ENCODE data around the gene GATA2.

Gene GATA2

GRCh38 chr3:128492671-128493569 lies at the start of gene GATA2:
Gene GATA2 (minus strand): TSS chr3:128493201. CDS start chr3:128487031, 6,170 bp downstream.
- DNase-seq: peak; percentile 71

GRCh38 chr3:128541246-128541645 lies 48.2 kb upstream of the GATA2 start:
- DNase-seq: no peak

GRCh38 chr3:128539376-128539775 lies 46.4 kb upstream of the GATA2 start:
- DNase-seq: no peak

- DNase-seq: peak; percentile 16
Measured at GRCh38 chr3:128537091-128537703, 44.2 kb upstream of the GATA2 start.

GRCh38 chr3:128532012-128532983 lies 39.3 kb upstream of the GATA2 start:
- DNase-seq: no peak

- DNase-seq: peak; percentile 25
Measured at GRCh38 chr3:128524374-128525299, 31.6 kb upstream of the GATA2 start.

GRCh38 chr3:128523591-128523990 lies 30.6 kb upstream of the GATA2 start:
- no peak for DNase-seq

GRCh38 chr3:128521715-128522114 lies 28.7 kb upstream of the GATA2 start:
- no peak for DNase-seq

- no peak for DNase-seq
Measured at GRCh38 chr3:128518587-128519490, 25.8 kb upstream of the GATA2 start.

- DNase-seq: no peak
Measured at GRCh38 chr3:128517648-128518047, 24.6 kb upstream of the GATA2 start.

GRCh38 chr3:128515967-128516366 lies 23.0 kb upstream of the GATA2 start:
- no peak for DNase-seq

- no peak for DNase-seq
Measured at GRCh38 chr3:128508852-128509251, 15.9 kb upstream of the GATA2 start.

- DNase-seq: no peak
Measured at GRCh38 chr3:128506754-128507153, 13.8 kb upstream of the GATA2 start.

GRCh38 chr3:128505771-128506170 lies 12.8 kb upstream of the GATA2 start:
- DNase-seq: peak; percentile 14

GRCh38 chr3:128504963-128505730 lies 12.1 kb upstream of the GATA2 start:
- peak; percentile 11 for DNase-seq

- DNase-seq: no peak
Measured at GRCh38 chr3:128504533-128504915, 11.5 kb upstream of the GATA2 start.

GRCh38 chr3:128503751-128504532 lies 10.9 kb upstream of the GATA2 start:
- no peak for DNase-seq

- DNase-seq: peak; percentile 33
Measured at GRCh38 chr3:128503164-128503651, 10.2 kb upstream of the GATA2 start.

GRCh38 chr3:128502712-128503111 lies 9.7 kb upstream of the GATA2 start:
- no peak for DNase-seq
